MM.1S (cell line): ENCODE results near the gene SURF2.

ENCODE experiments used
- EZH2 ChIP-seq: fragments of 300-600 bp; sonication (generic); optimal IDR thresholded peaks from 2 replicates; pipeline ENCODE3; 2017; ENCODE audit warnings: low read depth, mild to moderate bottlenecking, antibody characterized with exemption, low read length, mixed read lengths
- EZH2phosphoT487 ChIP-seq: fragments of 300-600 bp; sonication (generic); IDR thresholded peaks from 2 replicates; pipeline ENCODE4 v1.6.1; 2018; ENCODE audit warnings: antibody characterized with exemption, low read length
- TF ChIP-seq, protein P1 (sequence below): fragments of 300-600 bp; sonication (generic); IDR thresholded peaks from 2 replicates; pipeline ENCODE4 v1.5.1; 2016; ENCODE audit warnings: antibody characterized with exemption, low read length, mixed read lengths

GRCh38 chr9:133323211-133323610 is 33.1 kb upstream of the SURF2 start:
- TF ChIP-seq EZH2phosphoT487 (no peak), EZH2 (no peak)
- TF ChIP-seq, protein P1, sequence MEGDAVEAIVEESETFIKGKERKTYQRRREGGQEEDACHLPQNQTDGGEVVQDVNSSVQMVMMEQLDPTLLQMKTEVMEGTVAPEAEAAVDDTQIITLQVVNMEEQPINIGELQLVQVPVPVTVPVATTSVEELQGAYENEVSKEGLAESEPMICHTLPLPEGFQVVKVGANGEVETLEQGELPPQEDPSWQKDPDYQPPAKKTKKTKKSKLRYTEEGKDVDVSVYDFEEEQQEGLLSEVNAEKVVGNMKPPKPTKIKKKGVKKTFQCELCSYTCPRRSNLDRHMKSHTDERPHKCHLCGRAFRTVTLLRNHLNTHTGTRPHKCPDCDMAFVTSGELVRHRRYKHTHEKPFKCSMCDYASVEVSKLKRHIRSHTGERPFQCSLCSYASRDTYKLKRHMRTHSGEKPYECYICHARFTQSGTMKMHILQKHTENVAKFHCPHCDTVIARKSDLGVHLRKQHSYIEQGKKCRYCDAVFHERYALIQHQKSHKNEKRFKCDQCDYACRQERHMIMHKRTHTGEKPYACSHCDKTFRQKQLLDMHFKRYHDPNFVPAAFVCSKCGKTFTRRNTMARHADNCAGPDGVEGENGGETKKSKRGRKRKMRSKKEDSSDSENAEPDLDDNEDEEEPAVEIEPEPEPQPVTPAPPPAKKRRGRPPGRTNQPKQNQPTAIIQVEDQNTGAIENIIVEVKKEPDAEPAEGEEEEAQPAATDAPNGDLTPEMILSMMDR, result no peak
